Spleen (tissue), 11 donors: Measurements from ENCODE around the gene CHRDL2. TPM values are rescaled to one million over a fixed set of nuclear protein-coding genes. Genes with fewer than 3 reads are reported as not detected.
A peak's percentile ranks its signal among the peaks of the same experiment; 100 is the strongest.

Experiments
- DNase-seq: peaks from one replicate; pipeline ENCODE4 v3.0.0-alpha.2; 2020
- H3K27ac ChIP-seq, 8 donors: fragments of 200-600 bp; sonication (generic) in 7 of 8; 1 replicate in 4 of 8; 2 replicates in 4 of 8; pipeline versions ENCODE4 v1.5.0 to v1.8.0; 2016 to 2021; ENCODE audit warnings: inconsistent platforms in 4 of 8, mild to moderate bottlenecking in 4 of 8, moderate library complexity in 1 of 8
- H3K27me3 ChIP-seq, 7 donors: fragments of 200-600 bp; sonication (generic) in 6 of 7; replicated peaks in 1 of 7; 1 replicate in 4 of 7; 2 replicates in 3 of 7; pipeline versions ENCODE4 v1.5.0 to v1.8.0; 2016 to 2021; ENCODE audit warnings: inconsistent platforms in 3 of 7, mild to moderate bottlenecking in 1 of 7
- H3K36me3 ChIP-seq, 6 donors: fragments of 200-600 bp; sonication (generic) in 5 of 6; 1 replicate in 4 of 6; 2 replicates in 2 of 6; pipeline versions ENCODE4 v1.5.0 to v1.8.0; 2016 to 2021; ENCODE audit warnings: inconsistent platforms in 2 of 6
- H3K4me1 ChIP-seq, 6 donors: fragments of 200-600 bp; sonication (generic) in 5 of 6; 1 replicate in 3 of 6; 2 replicates in 3 of 6; pipeline versions ENCODE4 v1.5.0 to v1.8.0; 2016 to 2021; ENCODE audit warnings: inconsistent platforms in 3 of 6
- H3K4me3 ChIP-seq, 8 donors: fragments of 200-600 bp; sonication (generic) in 7 of 8; 1 replicate in 4 of 8; 2 replicates in 4 of 8; pipeline versions ENCODE4 v1.5.0 to v1.8.0; 2016 to 2021; ENCODE audit warnings: inconsistent platforms in 4 of 8, mild to moderate bottlenecking in 4 of 8, moderate library complexity in 2 of 8
- H3K9me3 ChIP-seq, 8 donors: fragments of 200-600 bp; sonication (generic) in 7 of 8; 1 replicate in 4 of 8; 2 replicates in 4 of 8; pipeline versions ENCODE4 v1.5.0 to v1.8.0; 2016 to 2021; ENCODE audit warnings: inconsistent platforms in 4 of 8
- POLR2A ChIP-seq, 3 donors: fragments of 450-650 bp; IDR thresholded peaks; one replicate each; pipeline ENCODE4 v1.5.1; 2017; ENCODE audit warnings: antibody characterized with exemption in 3 of 3, mild to moderate bottlenecking in 1 of 3
- POLR2AphosphoS5 ChIP-seq, 3 donors: sonication (generic); formaldehyde crosslinking; IDR thresholded peaks; one replicate each; pipeline ENCODE4 v1.5.1; 2017; ENCODE audit warnings: antibody characterized with exemption in 3 of 3
- WGBS, 5 donors: extraction: QIAGEN DNeasy Blood & Tissue Kit in 3 of 5; methylation state at CpG; one replicate each; pipeline versions ENCODE4 v1.1.5 to v1.1.7; 2013 to 2018; 5-methylcytosine and 5-hydroxymethylcytosine counted together
- intact Hi-C: fragments of 100-400 bp; cut with DNase I; formaldehyde crosslinking; loops from one replicate; pipeline ENCODE4 v1.15.0; 2023; ENCODE audit warnings: low total_unique reads
- microRNA-seq, 3 donors: library from miRNA; unstranded; fragments of <30 nt; microRNA quantifications; one replicate each; pipeline versions ENCODE4 to v1.1.0, GENCODE V29; 2019 to 2020
- polyA plus RNA-seq, 3 donors: library from polyadenylated mRNA; stranded (reverse); fragments of 200-250 nt; gene quantifications; one replicate each; pipeline ENCODE4 v1.2.1, GENCODE V29; 2013
- small RNA-seq, 4 donors: library from RNA; depleted of rRNA; stranded (forward); fragments of <200 nt; gene quantifications; one replicate each; pipeline ENCODE3, GENCODE V24; 2016
- total RNA-seq, 7 donors: library from RNA; depleted of rRNA in 3 of 7; stranded (reverse); fragments of >200 nt in 3 of 7; fragmentation: NEBNext Ultra II Directional in 4 of 7; extraction: Animal tissue kit (Norgen Biotek cat#: 25700) in 4 of 7; gene quantifications; one replicate each; pipeline versions ENCODE4 v1.1.0 to v1.2.1, GENCODE V29; 2016 to 2021
- donor health status: healthy with polysubstance abuse.
- donor health status: DM: no; HTN: no; CAD: no; lungs with moderate emphysema.
- donor health status: DM: no; HTN: no; CAD: no.
- donor health status: Bipolar disorder and iron deficiency.
- donor health status: healthy.
- donor health status: DM: no; HTN: no; CAD: no.
- donor health status: DM: yes; HTN: yes; CAD: no.

Gene CHRDL2
- total and polyA plus RNA-seq, 10 donors, result 0.24 to 2.2 (median 1.5) TPM; not detected in 5

- H3K27ac ChIP-seq, result no peak overlapping the region
- H3K4me3 ChIP-seq, result no peak overlapping the region
- DNase-seq, result peak; percentile 63
- TF ChIP-seq POLR2A (IDR thresholded peaks at IDR 0.05), result no peak
- no peak for TF ChIP-seq POLR2AphosphoS5 (IDR thresholded peaks at IDR 0.05)
- 94 to 98% (median 96%) methylated on average over 7 of the region's 7 CpGs for WGBS, 5 donors
- intact Hi-C loops, result no loop called here
- no peaks in the 10 kb centered on the region for H3K4me1 ChIP-seq
- H3K9me3 ChIP-seq, result no peaks in the 10 kb centered on the region
- peaks cover 0 to 92% (median 3%) of the 10 kb centered on the region in 6 donors for H3K36me3 ChIP-seq
- H3K27me3 ChIP-seq, result no peaks in the 10 kb centered on the region
Observed at GRCh38 chr11:74646954-74647353, 84.3 kb downstream of the CHRDL2 start.

Small RNAs within 50 kb of the gene (microRNA-seq; reads per million reads assigned to microRNA genes)
- 0 reads per million in 3 donors for gene MIR4696

Small RNAs within 50 kb of the gene (small RNA-seq; reads per million reads assigned to genes)
- 0 reads per million in 4 donors for gene MIR4696
- gene RANP3, result 0 reads per million in 4 donors
- 0 reads per million in 4 donors for gene RN7SKP297

Other genes starting within 250 kb of the CHRDL2 start
- gene LIPT2, start 237.7 kb downstream of the CHRDL2 start, total RNA-seq, result 1 to 10 TPM; 2.3 to 9.1 (median 4.6) TPM
- gene LIPT2, start 237.7 kb downstream of the CHRDL2 start, polyA plus RNA-seq, result 1 to 10 TPM; 2.0 to 3.3 (median 2.1) TPM
- gene POLD3, start 138.8 kb downstream of the CHRDL2 start, total RNA-seq, result 10 to 100 TPM; 13.9 to 23.1 (median 17.7) TPM
- 1 to 10 TPM; 5.0 to 9.0 (median 6.1) TPM for gene POLD3, start 138.8 kb downstream of the CHRDL2 start, polyA plus RNA-seq
- gene RNF169, start 17.4 kb upstream of the CHRDL2 start, total RNA-seq, result 10 to 100 TPM; 23.1 to 34.1 (median 26.3) TPM
- gene RNF169, start 17.4 kb upstream of the CHRDL2 start, polyA plus RNA-seq, result 1 to 10 TPM; 2.5 to 4.7 (median 3.6) TPM
- gene XRRA1, start 217.7 kb upstream of the CHRDL2 start, total RNA-seq, result 10 to 100 TPM; 11.5 to 60.1 (median 25.1) TPM
- gene XRRA1, start 217.7 kb upstream of the CHRDL2 start, polyA plus RNA-seq, result 1 to 10 TPM; 1.4 to 2.7 (median 1.9) TPM
- gene SPCS2, start 217.8 kb upstream of the CHRDL2 start, total RNA-seq, result 100 to 1,000 TPM in 4 of 7 donors, 10 to 100 TPM in 3; 33.4 to 120 (median 115) TPM
- gene SPCS2, start 217.8 kb upstream of the CHRDL2 start, polyA plus RNA-seq, result 100 to 1,000 TPM; 110 to 136 (median 131) TPM